NCI-H1436 treated with DMSO at 0.1 percent for 48 hours (cell line): ENCODE results near the gene SIGLEC6.

Source experiments
- DNase-seq: peaks from one replicate; lab custom pipeline; 2025; lab: John Stamatoyannopoulos, UW

Gene SIGLEC6

GRCh38 chr19:51473009-51473707 is 58.3 kb downstream of the SIGLEC6 start:
- DNase-seq, result no peak

- DNase-seq, result no peak
Observed at GRCh38 chr19:51472607-51473006, 58.9 kb downstream of the SIGLEC6 start.

GRCh38 chr19:51471527-51471926 is 59.9 kb downstream of the SIGLEC6 start:
- no peak for DNase-seq

- no peak for DNase-seq
Observed at GRCh38 chr19:51470966-51471365, 60.5 kb downstream of the SIGLEC6 start.

GRCh38 chr19:51469629-51470028 is 61.8 kb downstream of the SIGLEC6 start:
- DNase-seq, result no peak

GRCh38 chr19:51469162-51469561 is 62.3 kb downstream of the SIGLEC6 start:
- no peak for DNase-seq

GRCh38 chr19:51468545-51468920 is 62.9 kb downstream of the SIGLEC6 start:
- DNase-seq, result no peak

GRCh38 chr19:51467864-51468544 is 63.5 kb downstream of the SIGLEC6 start:
- DNase-seq, result no peak
